Stimulated activated CD8-positive, alpha-beta memory T cell treated with anti-CD3 and anti-CD28 coated beads, Interleukin-4, amount 100 ng/mL, for 24 hours (primary cell): ENCODE results near the gene ENTPD7.
"Not testable (repeated sequence)": the region's sequence is repeated elsewhere in the genome, so short reads cannot be mapped to it uniquely, and the experiment has no call there.

ENCODE experiments used
- DNase-seq: peaks from one replicate; pipeline ENCODE4 v3.0.0-alpha.2; 2020; ENCODE audit warnings: low read depth

ENTPD7 gene

GRCh38 chr10:99746166-99746565, 86.9 kb downstream of the ENTPD7 start:
- not testable (repeated sequence) for DNase-seq

DNA sequence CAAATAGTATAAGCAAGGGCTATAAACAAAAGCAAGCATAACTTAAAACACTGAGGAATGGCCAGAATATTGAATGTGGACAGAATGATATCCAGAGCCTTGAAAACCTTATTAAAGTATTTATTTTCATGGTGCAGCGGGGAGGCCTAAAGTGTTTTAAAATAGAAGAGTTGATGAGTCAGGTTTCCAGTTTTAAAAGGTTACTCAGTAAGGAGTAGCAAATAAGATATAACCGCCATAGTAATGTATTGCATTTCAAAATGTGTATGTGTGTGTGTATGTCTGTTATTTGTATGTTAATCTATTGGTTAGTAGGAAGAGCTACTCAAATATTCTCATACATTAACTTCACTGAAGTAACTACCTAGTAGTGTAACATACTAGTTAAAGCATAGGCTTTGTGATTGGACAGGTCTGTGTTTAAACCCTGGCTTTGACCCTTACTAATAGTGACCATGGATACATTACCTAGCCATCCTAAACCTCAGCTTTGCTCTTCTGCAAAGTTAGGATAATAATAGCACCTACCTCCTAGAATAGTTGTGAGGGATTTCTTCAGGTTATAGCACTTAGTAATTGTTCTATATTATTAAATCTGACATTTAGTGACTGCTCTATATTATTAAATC, 89.6 kb downstream of the ENTPD7 start:
- no peak for DNase-seq

DNA sequence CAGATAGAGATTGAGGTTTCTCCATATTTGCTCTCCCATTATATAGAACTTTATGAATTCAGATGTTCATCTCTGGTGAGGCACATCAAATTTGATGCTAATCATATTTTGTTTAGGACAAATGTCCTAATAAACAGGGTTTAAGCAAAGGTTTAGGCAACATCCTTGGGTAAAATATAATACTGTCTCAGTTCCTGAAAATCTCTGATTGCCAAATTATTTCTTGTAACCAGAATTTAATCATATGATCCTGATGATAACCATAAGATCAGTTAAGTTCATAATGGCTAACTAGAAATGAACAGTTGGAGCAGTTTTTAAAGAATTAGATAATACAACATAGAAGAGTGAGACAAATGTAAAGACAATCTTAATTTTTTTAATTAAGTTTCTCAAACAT, 91.3 kb downstream of the ENTPD7 start:
- DNase-seq = no peak

DNA sequence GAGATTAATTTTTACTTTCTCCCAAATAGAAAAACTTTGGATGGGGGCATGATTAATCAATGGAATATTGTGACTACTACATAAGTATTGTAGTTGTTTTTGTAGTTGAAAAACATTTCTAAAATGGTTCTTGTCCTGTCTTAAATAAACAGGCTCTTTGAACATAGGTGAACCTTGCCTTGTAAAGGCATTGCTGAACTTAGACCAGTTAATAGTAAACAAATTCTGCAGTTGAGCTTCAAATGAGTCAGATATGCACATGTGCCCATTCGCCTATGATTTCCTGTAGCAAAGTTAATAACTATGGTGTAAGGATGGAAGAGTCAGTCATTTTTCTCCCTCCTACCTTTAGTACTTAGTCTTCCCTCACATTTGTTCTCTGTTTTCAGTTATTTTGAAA, 95.4 kb downstream of the ENTPD7 start:
- no peak for DNase-seq
